Gastrocnemius medialis (tissue), 4 donors: ENCODE data around the gene PLCB2. TPM values are rescaled to one million over a fixed set of nuclear protein-coding genes. Genes with fewer than 3 reads are reported as not detected.

Source experiments
- ATAC-seq, 2 donors: fragments of 150-250 bp; one replicate each; pipeline ENCODE4 v1.9.1; 2016
- DNase-seq, 2 donors: peaks; one replicate each; pipeline ENCODE4 v3.0.0-alpha.2; 2019
- H3K27ac ChIP-seq, 4 donors: fragments of 200-600 bp; sonication (generic); 1 replicate in 1 of 4; 2 replicates in 3 of 4; pipeline ENCODE4 v1.5.1; 2016 to 2018; ENCODE audit warnings: mild to moderate bottlenecking in 2 of 4, moderate library complexity in 1 of 4
- H3K27me3 ChIP-seq, 3 donors: fragments of 200-600 bp; sonication (generic) in 2 of 3; 1 replicate in 1 of 3; 2 replicates in 2 of 3; pipeline versions ENCODE4 v1.5.1 to v1.6.0; 2016 to 2019; ENCODE audit warnings: mild to moderate bottlenecking in 1 of 3, moderate library complexity in 1 of 3
- H3K36me3 ChIP-seq, 2 donors: fragments of 200-600 bp; sonication (generic) in 1 of 2; one replicate each; pipeline ENCODE4 v1.5.1; 2017 to 2018
- H3K4me1 ChIP-seq, 2 donors: fragments of 200-600 bp; sonication (generic) in 1 of 2; one replicate each; pipeline ENCODE4 v1.5.1; 2016 to 2017; ENCODE audit warnings: mild to moderate bottlenecking in 2 of 2
- H3K4me3 ChIP-seq, 4 donors: fragments of 200-600 bp; sonication (generic) in 3 of 4; 1 replicate in 1 of 4; 2 replicates in 3 of 4; pipeline ENCODE4 v1.5.1; 2016 to 2019; ENCODE audit warnings: mild to moderate bottlenecking in 2 of 4
- H3K9me3 ChIP-seq, 3 donors: fragments of 200-600 bp; sonication (generic) in 2 of 3; 1 replicate in 1 of 3; 2 replicates in 2 of 3; pipeline ENCODE4 v1.5.1; 2016 to 2019
- POLR2A ChIP-seq, 2 donors: fragments of 450-650 bp; IDR thresholded peaks; one replicate each; pipeline ENCODE4 v1.6.1; 2017; ENCODE audit warnings: antibody characterized with exemption in 2 of 2, mild to moderate bottlenecking in 2 of 2, moderate library complexity in 2 of 2
- in situ Hi-C, 4 donors: fragments of 200-750 bp; cut with MboI; loops; one replicate each; pipeline versions ENCODE4 v1.15.0 to v1.8.0; 2017; ENCODE audit warnings: low sequenced_read_pairs in 4 of 4
- intact Hi-C: fragments of 100-400 bp; cut with DNase I; formaldehyde crosslinking; loops from one replicate; pipeline ENCODE4 v1.15.1; 2023; ENCODE audit warnings: low total_unique reads
- total RNA-seq, 4 donors: library from RNA; depleted of rRNA; stranded (reverse); fragments of >200 nt; gene quantifications; one replicate each; pipeline versions ENCODE4 v1.1.0 to v1.2.3, GENCODE V29; 2016
- TF ChIP-seq, protein P1 (sequence below), 5 experiments: fragments of 450-650 bp in 3 of 5; fragments of 200-600 bp in 2 of 5; sonication (generic) in 2 of 5; IDR thresholded peaks in 4 of 5; conservative IDR thresholded peaks in 1 of 5; 1 replicate in 4 of 5; 2 replicates in 1 of 5; pipeline ENCODE4 v1.5.1; 2016 to 2019; ENCODE audit warnings: antibody characterized with exemption in 5 of 5, mild to moderate bottlenecking in 3 of 5, moderate library complexity in 3 of 5

The PLCB2 gene
- total RNA-seq, 4 donors from 2014 or later: 0.72 to 2.0 (median 1.4) TPM; not detected in 1

DNA sequence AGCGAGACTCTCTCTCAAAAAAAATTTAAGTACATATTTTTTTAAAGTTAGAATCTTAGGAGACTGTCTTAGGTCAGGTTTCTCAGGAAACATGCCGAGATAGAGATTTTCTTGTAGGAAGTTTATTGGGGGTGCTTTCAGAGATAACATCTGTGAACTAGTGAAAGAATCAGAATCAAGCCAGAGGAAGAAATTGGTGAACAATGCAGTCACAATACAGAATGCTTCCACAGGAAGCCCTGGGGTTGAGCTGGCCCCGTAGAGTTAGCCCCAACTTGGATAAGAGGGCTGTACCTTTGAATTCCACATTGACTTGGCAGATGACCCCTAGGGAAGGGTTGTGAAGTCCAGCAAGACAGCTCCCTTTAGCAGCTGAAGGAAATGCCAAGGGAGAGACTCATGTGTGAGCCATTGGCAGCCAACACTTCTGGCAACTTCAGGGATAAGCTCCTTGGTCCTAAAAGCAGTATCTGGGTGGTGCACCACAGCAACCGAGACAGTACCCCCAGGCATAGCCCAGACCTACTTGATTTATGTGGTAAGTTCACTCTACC is 7.1 kb upstream of the PLCB2 start:
- intact Hi-C loops: no loop called here
- in situ Hi-C loops: loop anchor here in 2 of 4 donors (10.0 kb wide), 1 partner anchor 110 kb away; no protein-coding TSS in a partner anchor
- H3K27me3 ChIP-seq: no peaks in the 10 kb centered on the region
- DNase-seq (no peak), ATAC-seq (no peak)
- H3K27ac ChIP-seq: no peak overlapping the region
- TF ChIP-seq POLR2A (IDR thresholded peaks at IDR 0.05): no peak
- TF ChIP-seq, protein P1, sequence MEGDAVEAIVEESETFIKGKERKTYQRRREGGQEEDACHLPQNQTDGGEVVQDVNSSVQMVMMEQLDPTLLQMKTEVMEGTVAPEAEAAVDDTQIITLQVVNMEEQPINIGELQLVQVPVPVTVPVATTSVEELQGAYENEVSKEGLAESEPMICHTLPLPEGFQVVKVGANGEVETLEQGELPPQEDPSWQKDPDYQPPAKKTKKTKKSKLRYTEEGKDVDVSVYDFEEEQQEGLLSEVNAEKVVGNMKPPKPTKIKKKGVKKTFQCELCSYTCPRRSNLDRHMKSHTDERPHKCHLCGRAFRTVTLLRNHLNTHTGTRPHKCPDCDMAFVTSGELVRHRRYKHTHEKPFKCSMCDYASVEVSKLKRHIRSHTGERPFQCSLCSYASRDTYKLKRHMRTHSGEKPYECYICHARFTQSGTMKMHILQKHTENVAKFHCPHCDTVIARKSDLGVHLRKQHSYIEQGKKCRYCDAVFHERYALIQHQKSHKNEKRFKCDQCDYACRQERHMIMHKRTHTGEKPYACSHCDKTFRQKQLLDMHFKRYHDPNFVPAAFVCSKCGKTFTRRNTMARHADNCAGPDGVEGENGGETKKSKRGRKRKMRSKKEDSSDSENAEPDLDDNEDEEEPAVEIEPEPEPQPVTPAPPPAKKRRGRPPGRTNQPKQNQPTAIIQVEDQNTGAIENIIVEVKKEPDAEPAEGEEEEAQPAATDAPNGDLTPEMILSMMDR (IDR thresholded peaks at IDR 0.05 in 4 of 5, conservative IDR thresholded peaks at IDR 0.05 in 1 of 5): no peak
- no peaks in the 10 kb centered on the region for H3K9me3 ChIP-seq
- no peak overlapping the region for H3K4me3 ChIP-seq
- no peaks in the 10 kb centered on the region for H3K36me3 ChIP-seq
- H3K4me1 ChIP-seq: peaks cover 0 to 8% of the 10 kb centered on the region in 2 donors

DNA sequence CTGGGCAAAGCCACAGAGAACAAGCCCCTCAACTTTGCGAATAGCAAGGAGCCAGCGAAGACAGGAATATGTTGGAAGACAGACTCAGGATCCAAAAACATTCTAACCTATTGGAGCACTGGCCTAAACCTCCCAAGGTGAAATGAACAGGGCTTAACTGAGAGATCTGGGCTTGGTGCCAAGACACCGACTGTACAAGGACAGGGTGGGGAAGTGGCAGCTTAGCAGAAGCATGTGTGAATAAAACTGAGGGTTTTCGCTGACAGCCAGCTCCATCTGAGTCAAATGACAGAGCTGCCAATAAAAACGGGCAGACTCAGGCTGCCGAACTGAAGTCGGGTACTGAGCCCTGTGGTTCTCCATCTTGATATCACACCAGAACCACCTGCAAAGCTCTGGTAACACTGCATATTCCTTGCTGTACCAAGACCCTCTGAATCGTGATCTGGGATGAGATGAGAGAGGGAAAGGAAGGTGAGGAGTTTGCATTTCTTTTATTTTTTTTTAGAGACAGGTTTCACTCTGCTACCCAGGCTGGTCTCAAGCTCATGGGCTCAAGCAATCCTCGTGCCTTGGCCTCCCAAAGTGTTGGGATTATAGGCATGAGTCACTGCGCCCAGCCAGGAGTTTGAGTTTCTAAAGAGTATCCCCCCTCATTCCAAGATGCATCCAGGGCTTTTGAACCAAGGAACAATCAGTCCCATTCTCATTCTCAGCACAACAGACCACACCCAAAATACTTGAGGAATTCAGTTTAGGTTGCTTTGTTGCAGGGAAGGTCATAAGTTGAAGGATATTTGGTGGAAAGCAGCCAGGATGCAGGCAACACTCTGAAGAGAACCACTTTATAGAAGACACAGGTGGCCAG is 6.0 kb upstream of the PLCB2 start:
- TF ChIP-seq, protein P1 (IDR thresholded peaks at IDR 0.05 in 4 of 5, conservative IDR thresholded peaks at IDR 0.05 in 1 of 5): no peak
- TF ChIP-seq POLR2A (IDR thresholded peaks at IDR 0.05): no peak
- peak; percentile 49 to 70 for ATAC-seq
- peak in 1 of 2 donors; percentile 45 for DNase-seq
- intact Hi-C loops: no loop called here
- Histone ChIP-seq H3K36me3 (no peaks in the 10 kb centered on the region), H3K27me3 (no peaks in the 10 kb centered on the region), H3K4me3 (no peak overlapping the region), H3K4me1 (peaks cover 0 to 8% of the 10 kb centered on the region in 2 donors), H3K9me3 (no peaks in the 10 kb centered on the region), H3K27ac (no peak overlapping the region)
- in situ Hi-C loops: loop anchor here in 2 of 4 donors (10.0 kb wide), 1 partner anchor 111 kb away; no protein-coding TSS in a partner anchor

DNA sequence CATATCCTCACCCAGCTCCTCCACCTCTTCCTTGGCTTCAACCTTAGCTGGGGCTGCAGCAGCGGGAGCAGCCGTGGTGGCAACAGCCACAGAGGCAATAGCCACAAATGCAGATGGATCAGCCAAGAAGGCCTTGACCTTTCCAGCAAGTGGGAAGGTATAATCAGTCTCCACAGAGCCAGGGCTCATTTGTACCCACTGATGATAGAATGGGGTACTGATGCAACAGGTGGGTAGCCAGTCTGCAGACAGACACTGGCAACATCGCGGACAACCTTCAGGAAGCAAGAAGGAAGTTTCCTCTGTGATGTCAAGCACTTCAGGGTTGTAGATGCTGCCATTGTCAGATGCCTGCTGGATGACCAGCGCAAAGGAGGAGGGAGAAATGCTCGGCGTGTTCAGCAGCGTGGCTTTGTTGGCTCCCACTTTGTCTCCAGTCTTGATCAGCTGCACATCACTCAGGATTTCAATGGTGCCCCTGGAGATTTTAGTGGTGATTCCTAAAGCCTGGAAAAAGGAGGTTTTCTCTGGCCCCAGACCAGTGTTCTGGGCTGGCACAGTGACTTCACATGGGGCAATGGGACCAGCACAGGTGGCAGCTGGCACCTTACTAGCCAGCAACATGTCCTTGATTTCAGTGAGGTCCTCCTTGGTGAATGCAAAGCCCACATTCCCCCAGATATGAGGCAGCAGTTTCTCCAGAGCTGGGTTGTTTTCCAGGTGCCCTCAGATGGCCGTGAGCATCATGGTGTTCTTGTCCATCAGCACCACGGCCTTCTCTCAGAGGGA is 4.8 kb upstream of the PLCB2 start:
- Histone ChIP-seq H3K27me3 (no peaks in the 10 kb centered on the region), H3K4me1 (peaks cover 0 to 8% of the 10 kb centered on the region in 2 donors), H3K36me3 (no peaks in the 10 kb centered on the region), H3K4me3 (no peak overlapping the region), H3K9me3 (no peaks in the 10 kb centered on the region), H3K27ac (no peak overlapping the region)
- DNase-seq (no peak), ATAC-seq (no peak)
- intact Hi-C loops: no loop called here
- TF ChIP-seq, protein P1 (IDR thresholded peaks at IDR 0.05 in 4 of 5, conservative IDR thresholded peaks at IDR 0.05 in 1 of 5): no peak
- TF ChIP-seq POLR2A (IDR thresholded peaks at IDR 0.05): no peak
- in situ Hi-C loops: loop anchor here in 2 of 4 donors (10.0 kb wide), 1 partner anchor 112 kb away; no protein-coding TSS in a partner anchor

DNA sequence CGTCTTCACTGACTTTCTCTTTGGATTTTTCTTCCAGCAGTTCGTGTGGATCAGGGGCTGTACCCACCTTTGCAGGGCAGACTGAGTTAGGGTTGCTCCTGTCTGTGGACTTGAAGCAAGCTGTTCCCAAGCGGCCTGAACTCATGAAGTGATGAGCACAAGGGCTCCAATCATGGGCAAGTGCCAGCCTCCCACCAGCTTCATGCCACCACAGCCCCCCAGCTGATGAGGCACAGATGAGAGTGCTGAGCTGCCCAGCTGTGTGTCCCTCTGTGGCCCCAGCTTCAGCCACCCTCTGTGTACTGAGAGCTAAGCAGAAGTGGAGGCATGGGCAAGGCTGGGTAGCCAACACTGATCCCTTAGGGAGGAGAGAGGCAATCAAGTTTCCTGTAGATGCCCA is 3.3 kb upstream of the PLCB2 start:
- H3K27me3 ChIP-seq: no peaks in the 10 kb centered on the region
- H3K4me1 ChIP-seq: peaks cover 0 to 8% of the 10 kb centered on the region in 2 donors
- TF ChIP-seq POLR2A (IDR thresholded peaks at IDR 0.05): no peak
- TF ChIP-seq, protein P1 (IDR thresholded peaks at IDR 0.05 in 4 of 5, conservative IDR thresholded peaks at IDR 0.05 in 1 of 5): no peak
- in situ Hi-C loops (loop anchor here in 2 of 4 donors (10.0 kb wide), 1 partner anchor 114 kb away; no protein-coding TSS in a partner anchor), intact Hi-C loops (loop anchor here (1.0 kb wide), 1 partner anchor 32 kb away; no protein-coding TSS in a partner anchor)
- ATAC-seq (no peak), DNase-seq (no peak)
- no peak overlapping the region for H3K27ac ChIP-seq
- no peak overlapping the region for H3K4me3 ChIP-seq
- H3K36me3 ChIP-seq: no peaks in the 10 kb centered on the region
- H3K9me3 ChIP-seq: no peaks in the 10 kb centered on the region
